ENCODE measurements around the gene ARF1.

ARF1 gene

DNA sequence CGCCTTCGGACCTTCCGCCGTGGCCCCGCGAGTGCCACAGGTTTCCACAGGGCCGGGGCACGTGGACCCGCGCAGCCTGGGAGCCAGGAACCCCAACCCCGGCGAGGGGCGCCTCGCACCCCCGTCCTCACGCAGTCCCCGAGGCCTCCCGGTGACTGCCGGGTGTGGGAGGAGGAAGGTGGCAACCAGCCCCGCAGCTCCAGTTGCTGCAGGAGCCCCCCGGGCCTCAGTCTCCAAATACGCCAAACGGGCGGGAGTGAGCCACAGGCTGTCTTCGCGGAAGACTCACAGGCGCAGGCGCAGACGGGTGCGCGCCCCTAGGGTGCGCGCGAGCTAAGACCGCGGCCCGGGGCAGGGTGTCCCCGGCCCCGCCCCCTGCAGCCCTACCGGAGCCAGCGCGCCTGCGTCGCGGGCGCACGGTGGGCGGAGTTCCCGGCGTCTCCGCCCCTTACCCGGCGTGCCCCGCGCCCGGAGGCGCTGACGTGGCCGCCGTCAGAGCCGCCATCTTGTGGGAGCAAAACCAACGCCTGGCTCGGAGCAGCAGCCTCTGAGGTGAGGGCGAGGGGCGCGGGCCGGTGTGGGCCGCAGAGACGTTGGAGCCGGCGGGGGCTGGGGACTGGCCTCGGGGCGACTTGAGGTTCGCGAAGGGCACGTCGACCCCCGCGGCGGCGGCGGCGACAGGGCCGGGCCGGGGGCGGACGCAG is at the start of gene ARF1:
ARF1 (plus strand) TSS at position 495 of the 704 bp plus-strand sequence. CDS start 14,407 bp downstream, outside the sequence.
- Histone ChIP-seq H3K9me3 (ENCODE audit: control insufficient read depth in 1 of 2, low read length in 2 of 2) (no peaks in the 10 kb centered on the region), H3K4me3 (ENCODE audit: low read depth in 1 of 2, low read length in 2 of 2) (peak within 1 kb of the TSS; percentile 97 to 98), H3K4me1 (ENCODE audit: control insufficient read depth in 1 of 2, insufficient read depth in 2 of 2, low read length in 2 of 2) (peaks cover 41 to 47% of the 10 kb centered on the region in 2 donors), H3K27me3 (ENCODE audit: control insufficient read depth in 1 of 2, insufficient read depth in 2 of 2, low read length in 2 of 2) (no peaks in the 10 kb centered on the region), H3K36me3 (ENCODE audit: control insufficient read depth in 1 of 2, insufficient read depth in 2 of 2, low read length in 2 of 2) (peaks cover 0 to 4% of the 10 kb centered on the region in 2 donors), H3K9ac (ENCODE audit: low read depth in 1 of 2, low read length in 2 of 2) (peak within 1 kb of the TSS; percentile 99), H3K27ac (ENCODE audit: low read depth, low read length) (peak within 1 kb of the TSS; percentile 98)

DNA sequence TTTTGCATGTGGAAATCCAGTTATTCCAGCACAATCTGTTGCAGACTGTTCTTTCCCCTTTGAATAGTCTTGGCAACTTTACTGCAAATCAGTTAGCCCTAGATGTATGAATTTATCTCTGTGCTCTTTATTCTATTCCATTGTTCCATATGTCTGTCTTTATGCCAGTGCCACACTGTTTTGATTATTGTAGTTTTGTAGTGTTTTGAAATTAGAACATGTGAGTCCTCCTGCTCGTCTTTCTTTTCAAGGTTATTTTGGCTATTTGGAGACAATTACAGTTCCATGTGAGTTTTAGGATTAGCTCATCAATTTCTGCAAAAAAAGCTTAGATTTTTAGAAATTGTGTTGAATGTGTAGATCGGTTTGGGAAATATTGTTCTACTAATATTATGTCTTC is 49.1 kb upstream of the ARF1 start:
- Histone ChIP-seq H3K27me3 (ENCODE audit: control insufficient read depth in 1 of 2, insufficient read depth in 2 of 2, low read length in 2 of 2) (peaks cover 15 to 19% of the 10 kb centered on the region in 2 donors), H3K4me1 (ENCODE audit: control insufficient read depth in 1 of 2, insufficient read depth in 2 of 2, low read length in 2 of 2) (no peaks in the 10 kb centered on the region), H3K27ac (ENCODE audit: low read depth, low read length) (no peak overlapping the region), H3K9ac (ENCODE audit: low read depth in 1 of 2, low read length in 2 of 2) (no peak overlapping the region), H3K36me3 (ENCODE audit: control insufficient read depth in 1 of 2, insufficient read depth in 2 of 2, low read length in 2 of 2) (no peaks in the 10 kb centered on the region), H3K4me3 (ENCODE audit: low read depth in 1 of 2, low read length in 2 of 2) (no peak overlapping the region), H3K9me3 (ENCODE audit: control insufficient read depth in 1 of 2, low read length in 2 of 2) (no peaks in the 10 kb centered on the region)

DNA sequence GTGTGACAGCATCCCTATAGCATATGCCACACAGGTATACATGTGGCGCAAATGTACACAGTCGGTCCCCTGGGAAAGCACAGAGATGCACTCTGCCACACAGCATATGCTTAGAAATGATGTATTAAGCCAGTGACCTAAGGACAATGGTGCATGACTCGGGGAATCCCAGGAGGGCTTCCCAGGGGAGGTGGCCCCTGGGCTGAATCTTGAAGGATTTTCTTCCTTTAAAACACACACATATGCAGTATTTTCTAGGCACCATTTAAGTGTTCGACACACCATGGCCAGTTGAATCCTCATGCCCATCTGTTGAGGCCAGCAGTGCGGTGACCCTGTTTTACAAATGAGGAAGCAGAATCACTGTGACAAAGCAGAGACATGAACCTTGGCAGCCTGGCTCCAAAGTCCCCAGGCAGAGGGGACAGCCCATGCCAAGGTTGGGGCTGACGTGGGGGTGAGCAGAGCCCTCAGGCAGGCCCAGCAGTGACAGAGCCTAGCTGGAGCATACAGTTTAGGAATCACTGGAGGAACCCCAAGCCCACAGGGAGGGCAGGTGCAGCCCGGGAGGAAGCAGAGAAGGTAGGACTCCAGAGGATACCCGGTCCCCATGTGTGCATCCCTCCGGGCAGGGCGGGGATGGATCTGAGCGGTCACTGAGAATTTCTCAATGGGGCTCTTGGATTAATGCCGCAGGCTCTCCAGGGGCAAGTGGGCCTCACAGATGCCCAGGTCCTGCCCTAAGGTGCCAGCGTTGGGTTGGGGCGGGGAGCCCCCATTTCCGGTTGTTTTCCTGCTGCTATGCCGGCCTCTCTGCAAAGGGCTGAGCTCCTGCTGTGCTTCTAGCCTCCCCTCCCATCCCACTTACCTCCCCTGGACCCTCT is 47.3 kb upstream of the ARF1 start:
- peaks cover 25 to 37% of the 10 kb centered on the region in 2 donors for H3K27me3 ChIP-seq (ENCODE audit: control insufficient read depth in 1 of 2, insufficient read depth in 2 of 2, low read length in 2 of 2)
- no peak overlapping the region for H3K9ac ChIP-seq (ENCODE audit: low read depth in 1 of 2, low read length in 2 of 2)
- H3K4me1 ChIP-seq (ENCODE audit: control insufficient read depth in 1 of 2, insufficient read depth in 2 of 2, low read length in 2 of 2), result no peaks in the 10 kb centered on the region
- no peak overlapping the region for H3K4me3 ChIP-seq (ENCODE audit: low read depth in 1 of 2, low read length in 2 of 2)
- no peaks in the 10 kb centered on the region for H3K36me3 ChIP-seq (ENCODE audit: control insufficient read depth in 1 of 2, insufficient read depth in 2 of 2, low read length in 2 of 2)
- H3K27ac ChIP-seq (ENCODE audit: low read depth, low read length), result no peak overlapping the region
- no peaks in the 10 kb centered on the region for H3K9me3 ChIP-seq (ENCODE audit: control insufficient read depth in 1 of 2, low read length in 2 of 2)

DNA sequence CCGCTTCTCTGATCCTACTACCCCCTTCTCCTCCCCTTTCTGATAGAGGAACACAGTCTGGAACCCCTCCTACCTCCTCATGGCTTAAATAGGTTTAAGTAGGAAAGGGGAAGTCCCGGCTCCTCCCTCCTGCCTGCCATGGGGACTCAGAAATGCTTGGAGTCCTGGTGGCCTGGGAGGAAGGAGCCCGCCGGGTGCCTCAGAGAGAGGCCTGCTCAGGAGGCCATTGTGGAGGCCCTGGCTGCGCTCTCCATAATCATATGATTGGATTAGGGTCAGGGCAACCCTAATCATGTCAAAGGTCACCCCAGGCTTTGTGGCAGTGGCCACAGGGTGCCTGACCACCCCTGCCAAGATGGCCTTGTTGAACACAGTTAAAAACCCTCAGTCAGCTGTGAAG is 46.7 kb upstream of the ARF1 start:
- Histone ChIP-seq H3K36me3 (ENCODE audit: control insufficient read depth in 1 of 2, insufficient read depth in 2 of 2, low read length in 2 of 2) (no peaks in the 10 kb centered on the region), H3K9ac (ENCODE audit: low read depth in 1 of 2, low read length in 2 of 2) (no peak overlapping the region), H3K9me3 (ENCODE audit: control insufficient read depth in 1 of 2, low read length in 2 of 2) (no peaks in the 10 kb centered on the region), H3K27me3 (ENCODE audit: control insufficient read depth in 1 of 2, insufficient read depth in 2 of 2, low read length in 2 of 2) (peaks cover 25 to 38% of the 10 kb centered on the region in 2 donors), H3K4me1 (ENCODE audit: control insufficient read depth in 1 of 2, insufficient read depth in 2 of 2, low read length in 2 of 2) (no peaks in the 10 kb centered on the region), H3K27ac (ENCODE audit: low read depth, low read length) (no peak overlapping the region), H3K4me3 (ENCODE audit: low read depth in 1 of 2, low read length in 2 of 2) (no peak overlapping the region)

GRCh38 chr1:228036701-228037231 is 45.7 kb upstream of the ARF1 start:
- Histone ChIP-seq H3K27me3 (ENCODE audit: control insufficient read depth in 1 of 2, insufficient read depth in 2 of 2, low read length in 2 of 2) (peaks cover 25 to 38% of the 10 kb centered on the region in 2 donors), H3K4me3 (ENCODE audit: low read depth in 1 of 2, low read length in 2 of 2) (no peak overlapping the region), H3K27ac (ENCODE audit: low read depth, low read length) (no peak overlapping the region), H3K9me3 (ENCODE audit: control insufficient read depth in 1 of 2, low read length in 2 of 2) (no peaks in the 10 kb centered on the region), H3K4me1 (ENCODE audit: control insufficient read depth in 1 of 2, insufficient read depth in 2 of 2, low read length in 2 of 2) (no peaks in the 10 kb centered on the region), H3K9ac (ENCODE audit: low read depth in 1 of 2, low read length in 2 of 2) (no peak overlapping the region), H3K36me3 (ENCODE audit: control insufficient read depth in 1 of 2, insufficient read depth in 2 of 2, low read length in 2 of 2) (no peaks in the 10 kb centered on the region)

DNA sequence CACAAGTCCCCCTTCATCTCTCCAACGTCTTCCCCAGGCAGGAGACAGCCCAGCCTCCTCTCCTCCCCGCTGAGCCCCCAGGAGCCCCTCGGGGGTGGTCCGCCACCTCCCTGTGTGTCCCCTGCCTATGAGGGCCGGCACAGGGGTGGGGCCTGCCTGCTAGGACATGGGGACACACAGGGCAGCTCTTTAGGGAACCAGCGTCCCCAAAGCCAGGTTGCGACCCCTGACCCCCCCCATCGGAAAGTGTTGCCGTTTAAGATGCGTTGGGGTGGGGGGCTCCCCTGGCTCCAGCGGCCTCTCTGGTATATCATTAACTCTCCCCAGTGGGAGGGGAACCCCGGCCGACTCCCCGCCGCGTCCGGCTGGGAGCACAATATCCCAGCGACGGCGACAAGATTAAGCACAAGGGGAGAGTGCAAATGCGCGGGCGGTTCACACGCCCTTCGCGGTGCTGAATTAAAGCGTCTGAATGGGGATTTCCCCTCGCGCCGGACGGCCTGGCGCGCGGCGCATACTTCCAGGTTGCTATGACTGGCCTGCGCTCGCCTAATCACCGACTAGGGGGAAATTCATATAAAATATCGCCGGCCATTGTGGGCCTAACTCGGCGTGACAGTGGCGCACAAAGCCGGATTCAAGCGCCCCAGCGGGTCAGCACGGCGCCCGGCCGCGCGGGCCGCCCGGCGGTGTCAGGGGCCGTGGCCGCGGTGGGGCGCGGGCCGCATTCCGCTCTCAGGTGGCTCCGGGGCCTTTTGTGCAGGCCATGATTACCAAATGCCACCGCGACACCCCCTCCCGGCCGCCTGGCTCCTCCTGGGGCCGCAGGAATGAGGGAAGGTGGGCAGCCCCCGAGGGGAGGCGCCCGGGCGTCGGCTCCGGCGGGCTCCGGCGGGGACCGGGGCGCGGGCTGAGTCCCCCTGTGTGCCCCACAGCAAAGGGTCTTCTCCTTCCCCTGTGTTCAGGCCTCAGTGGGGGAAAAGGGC is 44.8 kb upstream of the ARF1 start:
- no peak overlapping the region for H3K27ac ChIP-seq (ENCODE audit: low read depth, low read length)
- no peaks in the 10 kb centered on the region for H3K36me3 ChIP-seq (ENCODE audit: control insufficient read depth in 1 of 2, insufficient read depth in 2 of 2, low read length in 2 of 2)
- H3K9ac ChIP-seq (ENCODE audit: low read depth in 1 of 2, low read length in 2 of 2), result no peak overlapping the region
- peak overlapping the region; percentile 8 to 28 for H3K4me3 ChIP-seq (ENCODE audit: low read depth in 1 of 2, low read length in 2 of 2)
- no peaks in the 10 kb centered on the region for H3K4me1 ChIP-seq (ENCODE audit: control insufficient read depth in 1 of 2, insufficient read depth in 2 of 2, low read length in 2 of 2)
- no peaks in the 10 kb centered on the region for H3K9me3 ChIP-seq (ENCODE audit: control insufficient read depth in 1 of 2, low read length in 2 of 2)
- peaks cover 25 to 38% of the 10 kb centered on the region in 2 donors for H3K27me3 ChIP-seq (ENCODE audit: control insufficient read depth in 1 of 2, insufficient read depth in 2 of 2, low read length in 2 of 2)

DNA sequence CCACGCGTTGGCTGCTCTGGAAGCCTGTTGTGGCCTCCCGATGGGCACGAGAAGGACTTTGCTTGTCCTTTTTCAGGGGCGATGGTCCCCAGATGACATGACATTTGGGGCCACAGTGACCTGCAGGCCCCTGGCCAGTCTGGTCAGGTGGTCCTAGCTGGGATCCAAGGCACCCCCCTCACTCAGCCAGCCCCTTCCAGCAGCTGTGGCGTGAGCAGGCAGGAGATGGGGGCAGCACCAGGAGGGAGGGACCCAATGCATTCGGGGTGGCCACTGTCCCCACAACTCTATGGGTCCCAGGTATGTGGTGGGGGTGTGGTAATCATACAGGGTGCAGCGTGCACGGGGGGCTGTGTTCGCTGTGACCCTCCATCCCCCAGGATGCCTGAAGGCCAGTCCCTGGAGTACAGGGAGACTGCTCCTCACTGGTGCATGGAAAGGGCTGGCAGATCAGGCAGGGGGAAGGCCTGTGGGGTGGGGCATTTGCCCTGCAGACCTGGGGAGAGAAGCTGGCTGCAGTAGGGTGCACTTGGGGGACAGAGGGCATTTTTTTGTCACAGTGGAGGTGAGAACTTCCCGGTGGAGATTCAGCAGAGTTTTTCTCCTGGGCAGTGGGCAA is 44.0 kb upstream of the ARF1 start:
- Histone ChIP-seq H3K27me3 (ENCODE audit: control insufficient read depth in 1 of 2, insufficient read depth in 2 of 2, low read length in 2 of 2) (peaks cover 25 to 38% of the 10 kb centered on the region in 2 donors), H3K9ac (ENCODE audit: low read depth in 1 of 2, low read length in 2 of 2) (no peak overlapping the region), H3K36me3 (ENCODE audit: control insufficient read depth in 1 of 2, insufficient read depth in 2 of 2, low read length in 2 of 2) (no peaks in the 10 kb centered on the region), H3K9me3 (ENCODE audit: control insufficient read depth in 1 of 2, low read length in 2 of 2) (no peaks in the 10 kb centered on the region), H3K4me3 (ENCODE audit: low read depth in 1 of 2, low read length in 2 of 2) (no peak overlapping the region), H3K27ac (ENCODE audit: low read depth, low read length) (no peak overlapping the region), H3K4me1 (ENCODE audit: control insufficient read depth in 1 of 2, insufficient read depth in 2 of 2, low read length in 2 of 2) (no peaks in the 10 kb centered on the region)

GRCh38 chr1:228039006-228039903 is 43.3 kb upstream of the ARF1 start:
- Histone ChIP-seq H3K27ac (ENCODE audit: low read depth, low read length) (no peak overlapping the region), H3K4me1 (ENCODE audit: control insufficient read depth in 1 of 2, insufficient read depth in 2 of 2, low read length in 2 of 2) (no peaks in the 10 kb centered on the region), H3K27me3 (ENCODE audit: control insufficient read depth in 1 of 2, insufficient read depth in 2 of 2, low read length in 2 of 2) (peaks cover 25 to 38% of the 10 kb centered on the region in 2 donors)

More at GRCh38 chr1:228039006-228039903, 43.3 kb upstream of the ARF1 start:
- Histone ChIP-seq H3K36me3 (ENCODE audit: control insufficient read depth in 1 of 2, insufficient read depth in 2 of 2, low read length in 2 of 2) (no peaks in the 10 kb centered on the region), H3K9ac (ENCODE audit: low read depth in 1 of 2, low read length in 2 of 2) (no peak overlapping the region), H3K4me3 (ENCODE audit: low read depth in 1 of 2, low read length in 2 of 2) (no peak overlapping the region), H3K9me3 (ENCODE audit: control insufficient read depth in 1 of 2, low read length in 2 of 2) (no peaks in the 10 kb centered on the region)

Data from duodenal mucosa (tissue), 2 donors.